ENCODE data around the gene MED17.
"Not testable (repeated sequence)": the region's sequence is repeated elsewhere in the genome, so short reads cannot be mapped to it uniquely, and the experiment has no call there.

MED17 gene

DNA sequence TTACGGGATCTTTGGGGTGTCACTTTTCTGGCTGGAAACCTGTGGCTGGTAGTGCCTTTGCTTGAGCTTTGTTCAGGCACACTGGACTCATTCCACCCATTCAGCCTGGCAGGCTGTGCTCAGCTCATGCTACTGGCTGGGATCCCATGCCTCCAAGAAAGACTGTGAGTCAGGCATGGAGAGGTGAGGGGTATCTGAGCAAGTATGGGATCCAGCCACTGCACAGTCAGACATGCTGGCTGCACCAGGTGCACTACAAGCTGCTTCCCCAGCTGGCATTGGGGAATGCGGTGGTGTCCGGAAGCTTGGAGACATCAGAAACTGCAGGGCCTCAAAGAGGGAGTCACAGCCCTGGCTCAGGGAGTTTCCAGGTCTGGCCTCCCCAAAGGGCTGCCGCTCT is 12.0 kb upstream of the MED17 start:
- H3K4me1 ChIP-seq (ENCODE audit: low read length) = no peaks in the 10 kb centered on the region
- no peak overlapping the region for H3K4me3 ChIP-seq (ENCODE audit: low read length)
- H3K9ac ChIP-seq (ENCODE audit: low read length) = no peak overlapping the region
- no peaks in the 10 kb centered on the region for H3K9me3 ChIP-seq (replicated peaks; ENCODE audit: insufficient read depth, low read length)
- no peaks in the 10 kb centered on the region for H3F3A ChIP-seq (ENCODE audit: insufficient read depth, low read length)
- H4K20me1 ChIP-seq (ENCODE audit: insufficient read depth, low read length) = no peaks in the 10 kb centered on the region
- H3K79me2 ChIP-seq (ENCODE audit: low read length) = no peaks in the 10 kb centered on the region
- no peak for DNase-seq
- no peaks in the 10 kb centered on the region for H3K36me3 ChIP-seq (replicated peaks; ENCODE audit: insufficient read depth, low read length)
- no peak overlapping the region for H3K4me2 ChIP-seq (ENCODE audit: low read depth, low read length)
- TF ChIP-seq CTCF (IDR thresholded peaks at IDR 0.05; ENCODE audit: low read length) (no peak), EZH2phosphoT487 (IDR thresholded peaks at IDR 0.05; ENCODE audit: low read length) (no peak), EZH2 (optimal IDR thresholded peaks at IDR 0.05; ENCODE audit: low read depth, low read length) (no peak)
- no peaks in the 10 kb centered on the region for H3K27me3 ChIP-seq (replicated peaks; ENCODE audit: insufficient read depth, low read length)
- no peak overlapping the region for H3K27ac ChIP-seq (ENCODE audit: low read length)
- no peaks in the 10 kb centered on the region for H3K9me2 ChIP-seq (replicated peaks; ENCODE audit: insufficient read depth, low read length)
- H2AFZ ChIP-seq (ENCODE audit: low read length) = no peak overlapping the region

GRCh38 chr11:93773045-93773477 is 11.0 kb upstream of the MED17 start:
- Histone ChIP-seq H4K20me1 (ENCODE audit: insufficient read depth, low read length) (no peaks in the 10 kb centered on the region), H3K9me3 (replicated peaks; ENCODE audit: insufficient read depth, low read length) (no peaks in the 10 kb centered on the region), H3F3A (ENCODE audit: insufficient read depth, low read length) (no peaks in the 10 kb centered on the region), H3K4me2 (ENCODE audit: low read depth, low read length) (no peak overlapping the region), H3K79me2 (ENCODE audit: low read length) (no peaks in the 10 kb centered on the region), H3K9ac (ENCODE audit: low read length) (no peak overlapping the region), H3K9me2 (replicated peaks; ENCODE audit: insufficient read depth, low read length) (no peaks in the 10 kb centered on the region), H2AFZ (ENCODE audit: low read length) (no peak overlapping the region), H3K27me3 (replicated peaks; ENCODE audit: insufficient read depth, low read length) (no peaks in the 10 kb centered on the region), H3K4me1 (ENCODE audit: low read length) (no peaks in the 10 kb centered on the region), H3K4me3 (ENCODE audit: low read length) (no peak overlapping the region), H3K27ac (ENCODE audit: low read length) (no peak overlapping the region), H3K36me3 (replicated peaks; ENCODE audit: insufficient read depth, low read length) (no peaks in the 10 kb centered on the region)
- DNase-seq = no peak
- no peak for TF ChIP-seq CTCF (IDR thresholded peaks at IDR 0.05; ENCODE audit: low read length)
- TF ChIP-seq EZH2phosphoT487 (IDR thresholded peaks at IDR 0.05; ENCODE audit: low read length) = no peak
- TF ChIP-seq EZH2 (optimal IDR thresholded peaks at IDR 0.05; ENCODE audit: low read depth, low read length) = no peak

DNA sequence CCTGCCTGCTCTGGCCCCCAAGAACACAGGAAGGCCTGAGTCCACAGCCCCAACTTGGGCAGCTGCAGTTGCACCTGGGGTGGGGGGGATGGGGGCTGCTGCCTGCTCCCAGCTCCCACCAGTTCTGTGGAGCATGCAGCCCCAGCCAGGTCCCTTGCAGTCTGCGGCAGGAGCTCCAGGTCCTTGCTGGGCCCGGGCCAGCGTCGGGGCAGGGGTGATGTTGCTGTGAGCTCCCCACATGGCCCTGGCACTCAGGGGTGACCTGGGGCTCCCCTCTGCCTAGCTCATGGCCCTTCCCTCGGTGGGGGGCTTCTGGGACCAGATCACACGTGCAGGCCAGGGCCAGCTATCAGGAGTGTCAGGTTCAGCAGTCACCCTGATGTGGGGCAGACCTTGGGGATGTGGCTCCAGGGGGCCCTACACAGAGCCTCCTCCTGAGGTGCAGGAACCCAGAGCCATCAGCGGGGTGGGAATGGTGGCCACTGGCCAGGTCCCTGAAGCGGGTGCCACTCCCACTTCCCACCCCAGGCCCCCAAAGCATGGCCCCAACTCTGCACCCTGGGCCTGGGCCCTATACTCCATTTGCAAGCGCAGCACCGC is 10.4 kb upstream of the MED17 start:
- Histone ChIP-seq H3F3A (ENCODE audit: insufficient read depth, low read length) (no peaks in the 10 kb centered on the region), H3K27me3 (replicated peaks; ENCODE audit: insufficient read depth, low read length) (no peaks in the 10 kb centered on the region), H3K79me2 (ENCODE audit: low read length) (no peaks in the 10 kb centered on the region), H3K4me3 (ENCODE audit: low read length) (no peak overlapping the region), H3K9ac (ENCODE audit: low read length) (no peak overlapping the region), H3K4me2 (ENCODE audit: low read depth, low read length) (no peak overlapping the region), H3K9me2 (replicated peaks; ENCODE audit: insufficient read depth, low read length) (no peaks in the 10 kb centered on the region), H3K9me3 (replicated peaks; ENCODE audit: insufficient read depth, low read length) (no peaks in the 10 kb centered on the region), H2AFZ (ENCODE audit: low read length) (no peak overlapping the region), H4K20me1 (ENCODE audit: insufficient read depth, low read length) (no peaks in the 10 kb centered on the region), H3K36me3 (replicated peaks; ENCODE audit: insufficient read depth, low read length) (no peaks in the 10 kb centered on the region), H3K27ac (ENCODE audit: low read length) (no peak overlapping the region), H3K4me1 (ENCODE audit: low read length) (no peaks in the 10 kb centered on the region)
- TF ChIP-seq CTCF (IDR thresholded peaks at IDR 0.05; ENCODE audit: low read length) (no peak), EZH2 (optimal IDR thresholded peaks at IDR 0.05; ENCODE audit: low read depth, low read length) (no peak), EZH2phosphoT487 (IDR thresholded peaks at IDR 0.05; ENCODE audit: low read length) (no peak)
- DNase-seq = no peak

GRCh38 chr11:93774560-93774959 is 9.5 kb upstream of the MED17 start:
- H2AFZ ChIP-seq (ENCODE audit: low read length); H4K20me1 ChIP-seq (ENCODE audit: insufficient read depth, low read length); H3K9ac ChIP-seq (ENCODE audit: low read length); H3K4me1 ChIP-seq (ENCODE audit: low read length); H3K4me3 ChIP-seq (ENCODE audit: low read length); H3K79me2 ChIP-seq (ENCODE audit: low read length); DNase-seq; H3K4me2 ChIP-seq (ENCODE audit: low read depth, low read length); H3K9me2 ChIP-seq (replicated peaks; ENCODE audit: insufficient read depth, low read length); H3K27me3 ChIP-seq (replicated peaks; ENCODE audit: insufficient read depth, low read length); H3K27ac ChIP-seq (ENCODE audit: low read length); H3K9me3 ChIP-seq (replicated peaks; ENCODE audit: insufficient read depth, low read length); H3K36me3 ChIP-seq (replicated peaks; ENCODE audit: insufficient read depth, low read length); H3F3A ChIP-seq (ENCODE audit: insufficient read depth, low read length): not testable (repeated sequence)

All from MM.1S (cell line).